Measurements from ENCODE around the gene CEMIP. TPM values are rescaled to one million over a fixed set of nuclear protein-coding genes. Genes with fewer than 3 reads are reported as not detected.

CEMIP gene
- total RNA-seq, 4 donors from 2014 or later: 0.21 to 1.4 (median 1.2) TPM; not detected in 1

- Histone ChIP-seq H3K9me3 (no peaks in the 10 kb centered on the region), H3K27me3 (no peaks in the 10 kb centered on the region), H3K4me3 (no peak overlapping the region), H3K27ac (no peak overlapping the region), H3K4me1 (peaks cover 0 to 25% (median 0%) of the 10 kb centered on the region in 4 donors), H3K36me3 (peaks cover 0 to 44% (median 0%) of the 10 kb centered on the region in 3 donors)
- no peak for DNase-seq (ENCODE audit: low spot score in 2 of 2)
- WGBS, 2 donors: 81 to 84% methylated on average over 16 of the region's 16 CpGs
- no peak for TF ChIP-seq EP300 (IDR thresholded peaks at IDR 0.05)
- no peak for TF ChIP-seq POLR2A (IDR thresholded peaks at IDR 0.05)
- no peak for TF ChIP-seq CTCF (IDR thresholded peaks at IDR 0.05)
These were observed 157.3 kb downstream of the CEMIP start for GRCh38 chr15:80936288-80937078.

- TF ChIP-seq POLR2A (IDR thresholded peaks at IDR 0.05): no peak
- TF ChIP-seq EP300 (IDR thresholded peaks at IDR 0.05): no peak
- TF ChIP-seq CTCF (IDR thresholded peaks at IDR 0.05): no peak
- Histone ChIP-seq H3K27ac (no peak overlapping the region), H3K9me3 (no peaks in the 10 kb centered on the region), H3K27me3 (no peaks in the 10 kb centered on the region), H3K4me3 (no peak overlapping the region), H3K4me1 (peaks cover 0 to 14% (median 0%) of the 10 kb centered on the region in 4 donors), H3K36me3 (peaks cover 0 to 57% (median 0%) of the 10 kb centered on the region in 3 donors)
- no peak for DNase-seq (ENCODE audit: low spot score in 2 of 2)
- WGBS, 2 donors: 96 to 98% methylated on average over 12 of the region's 12 CpGs
These were observed 158.5 kb downstream of the CEMIP start for GRCh38 chr15:80937718-80938117.

DNA sequence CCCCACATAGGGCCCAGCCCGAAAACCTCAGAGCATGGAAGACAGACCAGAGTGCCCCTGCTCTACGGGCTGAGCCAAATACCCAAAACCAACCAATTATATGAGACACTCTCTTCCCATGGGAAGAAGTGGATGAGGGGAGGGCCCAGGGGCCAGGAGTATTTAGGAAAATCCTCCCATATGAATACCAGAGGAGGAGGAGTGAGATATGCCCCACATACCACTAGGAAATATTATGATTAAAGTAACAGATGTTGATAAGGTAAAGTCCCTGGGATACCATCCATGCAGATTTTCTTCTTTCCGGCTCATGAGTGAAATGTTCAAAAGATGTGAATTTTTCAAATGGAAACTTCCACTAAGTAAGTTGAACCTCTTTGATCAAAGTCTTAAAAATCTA lies 160.0 kb downstream of the CEMIP start:
- no peak overlapping the region for H3K4me3 ChIP-seq
- 89 to 98% methylated on average over 3 of the region's 3 CpGs for WGBS, 2 donors
- TF ChIP-seq POLR2A (IDR thresholded peaks at IDR 0.05) (no peak), EP300 (IDR thresholded peaks at IDR 0.05) (no peak), CTCF (IDR thresholded peaks at IDR 0.05) (no peak)
- no peak for DNase-seq (ENCODE audit: low spot score in 2 of 2)
- H3K9me3 ChIP-seq: no peaks in the 10 kb centered on the region
- H3K27ac ChIP-seq: no peak overlapping the region
- peaks cover 0 to 8% (median 0%) of the 10 kb centered on the region in 4 donors for H3K4me1 ChIP-seq
- no peaks in the 10 kb centered on the region for H3K27me3 ChIP-seq
- H3K36me3 ChIP-seq: peaks cover 0 to 72% (median 0%) of the 10 kb centered on the region in 3 donors

- Histone ChIP-seq H3K9me3 (no peaks in the 10 kb centered on the region), H3K36me3 (peaks cover 0 to 83% (median 0%) of the 10 kb centered on the region in 3 donors), H3K4me3 (no peak overlapping the region), H3K27me3 (no peaks in the 10 kb centered on the region), H3K27ac (no peak overlapping the region), H3K4me1 (peaks cover 0 to 3% (median 0%) of the 10 kb centered on the region in 4 donors)
- no peak for TF ChIP-seq EP300 (IDR thresholded peaks at IDR 0.05)
- no peak for TF ChIP-seq CTCF (IDR thresholded peaks at IDR 0.05)
- TF ChIP-seq POLR2A (IDR thresholded peaks at IDR 0.05): no peak
- 93 to 100% methylated on average over 4 of the region's 4 CpGs for WGBS, 2 donors
- no peak for DNase-seq (ENCODE audit: low spot score in 2 of 2)
These were observed 161.2 kb downstream of the CEMIP start for GRCh38 chr15:80940331-80940730.

- Histone ChIP-seq H3K9me3 (no peaks in the 10 kb centered on the region), H3K4me1 (no peaks in the 10 kb centered on the region), H3K27ac (no peak overlapping the region), H3K4me3 (no peak overlapping the region), H3K27me3 (no peaks in the 10 kb centered on the region), H3K36me3 (peaks cover 0 to 88% (median 0%) of the 10 kb centered on the region in 3 donors)
- TF ChIP-seq EP300 (IDR thresholded peaks at IDR 0.05): no peak
- WGBS, 2 donors: 92 to 93% methylated on average over 6 of the region's 6 CpGs
- no peak for DNase-seq (ENCODE audit: low spot score in 2 of 2)
These were observed 161.7 kb downstream of the CEMIP start for GRCh38 chr15:80940851-80941250.
